Measurements from ENCODE around the gene DLEC1. TPM values are rescaled to one million over a fixed set of nuclear protein-coding genes. Genes with fewer than 3 reads are reported as not detected.

The DLEC1 gene
- total and polyA plus RNA-seq, 9 of the 15 experiments (the other 6 are each of a cell fraction or from before 2014, with no cell fraction given): 0.07 to 0.08 TPM; not detected in 7

DNA sequence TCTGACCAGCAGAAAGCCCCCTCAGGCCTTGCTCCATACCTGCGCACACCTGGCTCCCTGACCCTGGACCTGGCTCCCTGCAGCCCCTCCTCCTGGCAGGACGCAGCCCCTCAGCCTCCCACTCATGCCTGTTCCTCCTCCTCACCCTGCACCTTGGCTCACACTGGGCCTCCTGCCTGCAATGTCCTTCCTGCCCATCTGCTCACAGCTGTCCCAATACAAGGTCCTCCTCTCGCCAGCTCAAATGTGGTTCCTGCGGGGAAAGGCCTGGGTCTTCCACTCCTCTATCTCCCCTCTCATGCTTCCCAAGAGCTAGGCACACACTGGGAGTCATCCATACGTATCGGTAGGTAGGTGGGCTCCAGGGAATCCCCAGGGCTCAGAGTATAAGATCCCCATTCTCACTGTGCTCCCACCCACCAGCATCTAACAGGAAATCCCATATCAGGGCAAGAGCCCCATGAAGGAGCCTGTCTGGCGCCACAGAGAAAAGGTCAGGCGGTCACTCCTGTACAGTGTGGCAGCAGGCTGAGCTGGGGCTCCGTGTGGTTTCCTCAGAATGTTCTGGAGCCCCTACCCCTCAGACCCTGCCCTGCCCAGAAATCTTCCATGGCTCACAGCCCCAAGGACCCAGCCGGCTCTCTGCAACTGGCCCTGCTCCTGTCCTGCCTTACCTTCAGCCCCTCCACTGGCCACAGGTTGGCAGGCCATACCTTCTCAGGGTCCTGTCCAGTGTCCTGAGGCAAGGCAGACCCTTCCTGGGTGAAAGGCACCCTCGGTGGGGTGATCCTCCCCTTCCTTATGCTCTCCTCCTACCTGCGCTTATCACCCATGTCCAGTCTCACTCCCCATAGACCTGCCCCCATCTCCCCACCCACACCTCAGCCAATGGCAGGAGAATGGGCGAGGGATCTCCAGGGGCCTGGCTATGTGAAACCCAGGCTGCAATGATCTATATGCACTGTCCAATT, 20.4 kb upstream of the DLEC1 start (continued):
- TF ChIP-seq, protein P1, sequence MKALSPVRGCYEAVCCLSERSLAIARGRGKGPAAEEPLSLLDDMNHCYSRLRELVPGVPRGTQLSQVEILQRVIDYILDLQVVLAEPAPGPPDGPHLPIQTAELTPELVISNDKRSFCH (CRISPR knock-in tag; IDR thresholded peaks at IDR 0.05): no peak
- TF ChIP-seq, protein P1 (tag; IDR thresholded peaks at IDR 0.05): peak; percentile 72; the same call in 1 of the 2 replicates
- TF ChIP-seq CREB1 (IDR thresholded peaks at IDR 0.05) (no peak), CREB1 (CRISPR knock-in tag; IDR thresholded peaks at IDR 0.05) (no peak), XRCC4 (IDR thresholded peaks at IDR 0.05; ENCODE audit: extremely low read depth, insufficient read depth, insufficient read length) (no peak), PCBP1 (IDR thresholded peaks at IDR 0.05; ENCODE audit: low read depth, low read length, poor library complexity, severe bottlenecking) (no peak), ZNF384 (IDR thresholded peaks at IDR 0.05; ENCODE audit: low read depth, low read length) (no peak), RBM39 (optimal IDR thresholded peaks at IDR 0.05; ENCODE audit: low read depth, low read length) (no peak), POU5F1 (IDR thresholded peaks at IDR 0.05; ENCODE audit: borderline replicate concordance, low read depth, low read length, partially characterized antibody) (no peak), MTA1 (IDR thresholded peaks at IDR 0.05; ENCODE audit: borderline replicate concordance) (no peak), POLR2A (conservative IDR thresholded peaks at IDR 0.05) (peak; percentile 85), MXI1 (IDR thresholded peaks at IDR 0.05; ENCODE audit: low read depth, low read length) (no peak), ARNT (IDR thresholded peaks at IDR 0.05) (0 out of 4 replicates have a peak, but pooled peaks of 1 of the 2 experiments have one; percentile 60), GATAD2A (IDR thresholded peaks at IDR 0.05) (peak; percentile 77; the same call in 1 of the 2 replicates), PHF21A (IDR thresholded peaks at IDR 0.05; ENCODE audit: borderline replicate concordance, low read depth) (no peak), TCFL5 (CRISPR knock-in tag; conservative IDR thresholded peaks at IDR 0.05) (no peak), NCOA1 (IDR thresholded peaks at IDR 0.05; ENCODE audit: low read depth) (0 out of 2 replicates have a peak, but pooled peaks have one; percentile 42), CREB5 (CRISPR knock-in tag; IDR thresholded peaks at IDR 0.05) (no peak), LEF1 (IDR thresholded peaks at IDR 0.05) (no peak; the same call in 1 of the 2 replicates), BRD9 (IDR thresholded peaks at IDR 0.05; ENCODE audit: low read depth, partially characterized antibody) (peak; percentile 61), GTF2F1 (IDR thresholded peaks at IDR 0.05; ENCODE audit: low read depth, low read length) (no peak), KLF6 (CRISPR knock-in tag; IDR thresholded peaks at IDR 0.05; ENCODE audit: borderline replicate concordance) (no peak), BHLHE40 (IDR thresholded peaks at IDR 0.05; ENCODE audit: low read length) (no peak; the same call in 1 of the 2 replicates), ZNF740 (CRISPR knock-in tag; IDR thresholded peaks at IDR 0.05) (no peak), ZNF740 (tag; IDR thresholded peaks at IDR 0.05) (no peak), PYGO2 (tag; IDR thresholded peaks at IDR 0.05) (no peak)
- TF ChIP-seq, protein P2, sequence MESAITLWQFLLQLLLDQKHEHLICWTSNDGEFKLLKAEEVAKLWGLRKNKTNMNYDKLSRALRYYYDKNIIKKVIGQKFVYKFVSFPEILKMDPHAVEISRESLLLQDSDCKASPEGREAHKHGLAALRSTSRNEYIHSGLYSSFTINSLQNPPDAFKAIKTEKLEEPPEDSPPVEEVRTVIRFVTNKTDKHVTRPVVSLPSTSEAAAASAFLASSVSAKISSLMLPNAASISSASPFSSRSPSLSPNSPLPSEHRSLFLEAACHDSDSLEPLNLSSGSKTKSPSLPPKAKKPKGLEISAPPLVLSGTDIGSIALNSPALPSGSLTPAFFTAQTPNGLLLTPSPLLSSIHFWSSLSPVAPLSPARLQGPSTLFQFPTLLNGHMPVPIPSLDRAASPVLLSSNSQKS (CRISPR knock-in tag; IDR thresholded peaks at IDR 0.05): no peak
